ENCODE results near the gene FANCC.
"Not testable (repeated sequence)": the region's sequence is repeated elsewhere in the genome, so short reads cannot be mapped to it uniquely, and the experiment has no call there.

The FANCC gene

GRCh38 chr9:95315108-95315746 is 2.3 kb downstream of the FANCC start:
- peaks cover 9% of the 10 kb centered on the region for H3K36me3 Mint-ChIP-seq
- no peak overlapping the region for H3K4me3 Mint-ChIP-seq
- H3K4me1 Mint-ChIP-seq: peaks cover 36% of the 10 kb centered on the region
- H3K9me3 Mint-ChIP-seq: no peaks in the 10 kb centered on the region
- DNase-seq: no peak
- CTCF ChIA-PET: no interaction called here
- peak overlapping the region; percentile 4 for H3K27ac Mint-ChIP-seq
- peaks cover 11% of the 10 kb centered on the region for H3K27me3 Mint-ChIP-seq

- DNase-seq: no peak
- Mint-ChIP-seq H3K27ac (no peak overlapping the region), H3K4me1 (peaks cover 35% of the 10 kb centered on the region), H3K9me3 (no peaks in the 10 kb centered on the region), H3K27me3 (peaks cover 11% of the 10 kb centered on the region), H3K4me3 (peak overlapping the region; percentile 37), H3K36me3 (peaks cover 9% of the 10 kb centered on the region)
- CTCF ChIA-PET: no interaction called here
Measured at GRCh38 chr9:95313010-95313498, 4.5 kb downstream of the FANCC start.

GRCh38 chr9:95311961-95312360 is 5.5 kb downstream of the FANCC start:
- Mint-ChIP-seq H3K27ac (no peak overlapping the region), H3K36me3 (peaks cover 8% of the 10 kb centered on the region)

GRCh38 chr9:95307538-95307937 is 10.0 kb downstream of the FANCC start:
- Mint-ChIP-seq H3K27me3 (peaks cover 3% of the 10 kb centered on the region), H3K4me1 (peaks cover 18% of the 10 kb centered on the region)
- CTCF ChIA-PET: no interaction called here

More at GRCh38 chr9:95311961-95312360, 5.5 kb downstream of the FANCC start:
- H3K4me1 Mint-ChIP-seq: peaks cover 28% of the 10 kb centered on the region
- peaks cover 11% of the 10 kb centered on the region for H3K27me3 Mint-ChIP-seq
- no peak for DNase-seq
- CTCF ChIA-PET: no interaction called here
- H3K9me3 Mint-ChIP-seq: no peaks in the 10 kb centered on the region
- H3K4me3 Mint-ChIP-seq: no peak overlapping the region

GRCh38 chr9:95306819-95307218 is 10.7 kb downstream of the FANCC start:
- CTCF ChIA-PET: no interaction called here
- Mint-ChIP-seq H3K4me3 (no peak overlapping the region), H3K27me3 (no peaks in the 10 kb centered on the region), H3K9me3 (no peaks in the 10 kb centered on the region), H3K27ac (no peak overlapping the region), H3K36me3 (peaks cover 4% of the 10 kb centered on the region), H3K4me1 (peaks cover 21% of the 10 kb centered on the region)
- no peak for DNase-seq

More at GRCh38 chr9:95307538-95307937, 10.0 kb downstream of the FANCC start:
- peaks cover 6% of the 10 kb centered on the region for H3K36me3 Mint-ChIP-seq
- no peak overlapping the region for H3K4me3 Mint-ChIP-seq
- no peak for DNase-seq
- H3K9me3 Mint-ChIP-seq: no peaks in the 10 kb centered on the region
- no peak overlapping the region for H3K27ac Mint-ChIP-seq

- Mint-ChIP-seq H3K9me3 (no peaks in the 10 kb centered on the region), H3K27me3 (no peaks in the 10 kb centered on the region), H3K36me3 (peaks cover 4% of the 10 kb centered on the region), H3K4me1 (peaks cover 21% of the 10 kb centered on the region), H3K4me3 (no peak overlapping the region), H3K27ac (no peak overlapping the region)
- CTCF ChIA-PET: no interaction called here
- no peak for DNase-seq
Measured at GRCh38 chr9:95305770-95306492, 11.6 kb downstream of the FANCC start.

GRCh38 chr9:95302479-95302878 is 15.0 kb downstream of the FANCC start:
- CTCF ChIA-PET: no interaction called here

GRCh38 chr9:95297760-95298159 is 19.7 kb downstream of the FANCC start:
- CTCF ChIA-PET: no interaction called here
- Mint-ChIP-seq H3K4me1 (peaks cover 8% of the 10 kb centered on the region), H3K4me3 (no peak overlapping the region), H3K27ac (no peak overlapping the region), H3K9me3 (no peaks in the 10 kb centered on the region), H3K36me3 (peaks cover 5% of the 10 kb centered on the region), H3K27me3 (no peaks in the 10 kb centered on the region)
- DNase-seq: no peak

More at GRCh38 chr9:95302479-95302878, 15.0 kb downstream of the FANCC start:
- Mint-ChIP-seq H3K4me3 (no peak overlapping the region), H3K4me1 (peaks cover 21% of the 10 kb centered on the region), H3K27me3 (no peaks in the 10 kb centered on the region), H3K27ac (no peak overlapping the region), H3K9me3 (no peaks in the 10 kb centered on the region), H3K36me3 (peaks cover 4% of the 10 kb centered on the region)
- DNase-seq: no peak

- Mint-ChIP-seq H3K27me3 (no peaks in the 10 kb centered on the region), H3K9me3 (no peaks in the 10 kb centered on the region), H3K27ac (no peak overlapping the region), H3K36me3 (peaks cover 6% of the 10 kb centered on the region), H3K4me1 (peaks cover 3% of the 10 kb centered on the region), H3K4me3 (no peak overlapping the region)
- CTCF ChIA-PET: no interaction called here
- no peak for DNase-seq
Measured at GRCh38 chr9:95297316-95297715, 20.2 kb downstream of the FANCC start.

- Mint-ChIP-seq H3K36me3 (peaks cover 9% of the 10 kb centered on the region), H3K4me1 (no peaks in the 10 kb centered on the region), H3K9me3 (peaks cover 3% of the 10 kb centered on the region), H3K27me3 (no peaks in the 10 kb centered on the region), H3K4me3 (no peak overlapping the region), H3K27ac (no peak overlapping the region)
- no peak for DNase-seq
- CTCF ChIA-PET: no interaction called here
Measured at GRCh38 chr9:95296761-95297160, 20.7 kb downstream of the FANCC start.

- DNase-seq, H3K4me3 Mint-ChIP-seq, H3K9me3 Mint-ChIP-seq, H3K4me1 Mint-ChIP-seq, H3K27me3 Mint-ChIP-seq, CTCF ChIA-PET, H3K27ac Mint-ChIP-seq: not testable (repeated sequence)
- H3K36me3 Mint-ChIP-seq: peaks cover 16% of the 10 kb centered on the region
Measured at GRCh38 chr9:95293296-95293695, 24.2 kb downstream of the FANCC start.

- Mint-ChIP-seq H3K4me3 (no peak overlapping the region), H3K9me3 (peaks cover 6% of the 10 kb centered on the region), H3K27me3 (no peaks in the 10 kb centered on the region), H3K4me1 (peaks cover 3% of the 10 kb centered on the region), H3K27ac (no peak overlapping the region), H3K36me3 (peaks cover 16% of the 10 kb centered on the region)
- CTCF ChIA-PET: no interaction called here
- DNase-seq: no peak
Measured at GRCh38 chr9:95292226-95292625, 25.3 kb downstream of the FANCC start.

GRCh38 chr9:95286151-95286550 is 31.4 kb downstream of the FANCC start:
- peaks cover 8% of the 10 kb centered on the region for H3K36me3 Mint-ChIP-seq
- H3K27me3 Mint-ChIP-seq: peaks cover 4% of the 10 kb centered on the region
- DNase-seq: no peak
- no peak overlapping the region for H3K4me3 Mint-ChIP-seq
- H3K4me1 Mint-ChIP-seq: peaks cover 3% of the 10 kb centered on the region
- no peak overlapping the region for H3K27ac Mint-ChIP-seq
- CTCF ChIA-PET: no interaction called here
- peaks cover 8% of the 10 kb centered on the region for H3K9me3 Mint-ChIP-seq

GRCh38 chr9:95285307-95285706 is 32.2 kb downstream of the FANCC start:
- CTCF ChIA-PET: no interaction called here
- Mint-ChIP-seq H3K27ac (no peak overlapping the region), H3K27me3 (peaks cover 4% of the 10 kb centered on the region), H3K9me3 (peaks cover 13% of the 10 kb centered on the region), H3K36me3 (peaks cover 9% of the 10 kb centered on the region), H3K4me3 (no peak overlapping the region), H3K4me1 (peaks cover 3% of the 10 kb centered on the region)
- no peak for DNase-seq
